ENCODE data around the gene ZNF599.
A peak's percentile ranks its signal among the peaks of the same experiment; 100 is the strongest.

ZNF599 gene

DNA sequence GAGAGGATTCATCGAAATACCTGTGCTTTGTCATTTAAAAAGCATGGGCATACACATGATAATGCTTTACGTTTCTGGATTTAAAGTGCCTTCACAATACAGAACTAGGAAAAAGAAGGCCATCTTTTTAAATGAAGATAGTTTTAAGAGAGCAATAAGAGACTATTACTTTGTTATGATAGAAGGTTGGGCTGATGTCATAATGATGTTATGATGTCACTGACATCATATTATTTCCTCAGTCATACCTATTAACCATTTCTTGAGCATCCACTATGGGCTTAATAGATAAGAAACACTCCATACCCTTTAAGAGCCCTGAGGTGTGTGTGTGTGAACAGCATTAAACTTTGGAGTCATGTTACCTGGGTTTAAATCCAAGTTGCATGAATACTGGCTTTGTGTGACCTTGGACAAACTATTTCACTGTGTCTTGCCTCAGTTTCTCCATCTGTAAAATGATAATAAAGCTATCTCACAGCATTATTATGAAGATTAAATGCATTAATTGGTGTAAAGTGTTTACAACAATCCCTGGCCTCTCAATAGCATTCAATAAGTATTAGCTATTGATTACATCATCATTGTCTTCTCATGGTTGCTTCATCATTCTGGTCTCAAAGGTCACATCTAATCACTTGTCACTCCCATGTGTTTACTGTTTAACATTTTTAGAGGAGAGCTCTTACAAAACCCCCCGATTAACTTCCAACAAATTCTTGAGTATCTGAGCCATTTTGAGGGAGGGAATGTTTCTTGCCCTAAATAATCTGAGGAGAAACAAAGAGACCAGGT lies 27.9 kb downstream of the ZNF599 start:
- DNase-seq (ENCODE audit: low spot score): no peak

DNA sequence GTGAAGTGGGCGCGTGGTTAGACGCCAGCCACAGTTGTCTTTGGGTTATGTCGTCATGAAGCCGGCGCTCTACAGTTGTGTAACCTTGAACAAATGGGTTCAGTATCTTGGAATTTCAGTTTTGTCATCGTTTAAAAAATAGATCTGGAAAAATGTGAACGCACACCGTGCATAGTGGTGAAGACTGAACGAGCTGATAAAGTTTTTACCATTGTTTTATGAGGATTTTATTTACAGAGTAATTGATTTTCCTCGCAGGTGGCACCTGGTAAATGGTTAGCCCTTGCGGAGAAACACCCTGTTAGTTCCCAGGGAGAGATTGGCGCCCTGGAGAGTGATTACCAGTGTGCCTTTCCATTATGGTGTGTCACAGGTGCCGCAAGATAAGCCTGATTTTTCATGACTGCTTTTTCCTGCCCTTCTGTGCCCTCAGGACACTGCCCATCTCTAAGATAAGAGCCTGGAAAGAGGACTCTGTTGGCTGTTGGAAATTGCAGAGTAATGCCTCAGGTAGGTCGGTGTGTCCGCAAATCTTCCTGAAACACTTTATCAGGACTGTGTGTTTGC lies 38.4 kb downstream of the ZNF599 start:
- no peak for DNase-seq (ENCODE audit: low spot score)

DNA sequence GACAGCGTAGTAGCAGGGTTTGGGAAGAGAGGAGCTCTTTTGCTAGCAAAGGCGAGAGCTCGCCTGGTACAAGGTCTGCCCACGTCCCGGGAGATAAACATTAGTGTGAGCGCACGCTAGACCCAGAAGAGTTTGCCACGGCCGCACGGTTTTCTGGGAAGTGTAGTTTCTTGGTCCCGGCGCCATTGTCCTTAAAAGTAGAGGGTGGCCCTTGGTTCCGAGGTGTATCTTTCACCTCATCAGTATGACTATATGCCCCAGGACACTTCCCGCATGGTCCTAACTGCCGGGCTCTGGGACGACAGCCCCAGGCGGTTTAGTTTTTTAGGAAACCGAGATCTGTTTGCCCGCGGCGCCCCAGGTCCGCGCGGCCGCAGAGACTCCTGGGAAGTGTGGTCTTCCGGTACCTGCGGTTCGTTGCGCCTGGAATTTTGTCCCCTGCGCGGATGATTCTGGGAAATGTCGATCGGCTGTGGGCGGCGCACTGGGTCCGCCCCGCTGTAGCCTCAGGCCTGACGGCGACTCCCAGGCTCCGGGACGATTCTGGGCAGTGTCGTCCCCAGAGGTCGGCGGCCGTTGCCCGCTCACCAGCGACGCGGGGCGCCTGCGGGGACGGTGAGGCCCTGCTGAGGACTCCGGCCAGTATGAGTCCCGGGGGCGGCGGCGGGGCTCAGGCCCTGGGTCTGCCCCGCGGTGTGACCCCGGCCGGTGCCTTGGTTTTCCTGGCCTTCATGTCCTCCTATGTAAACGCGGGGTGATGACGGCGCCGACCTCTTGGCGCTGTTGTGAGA lies 39.1 kb downstream of the ZNF599 start, which contains the start of gene ZNF181:
ZNF181 (plus strand) TSS at position 498 of the 791 bp plus-strand sequence. CDS start 795 bp downstream, outside the sequence.
- DNase-seq (ENCODE audit: low spot score): peak; percentile 94

DNA sequence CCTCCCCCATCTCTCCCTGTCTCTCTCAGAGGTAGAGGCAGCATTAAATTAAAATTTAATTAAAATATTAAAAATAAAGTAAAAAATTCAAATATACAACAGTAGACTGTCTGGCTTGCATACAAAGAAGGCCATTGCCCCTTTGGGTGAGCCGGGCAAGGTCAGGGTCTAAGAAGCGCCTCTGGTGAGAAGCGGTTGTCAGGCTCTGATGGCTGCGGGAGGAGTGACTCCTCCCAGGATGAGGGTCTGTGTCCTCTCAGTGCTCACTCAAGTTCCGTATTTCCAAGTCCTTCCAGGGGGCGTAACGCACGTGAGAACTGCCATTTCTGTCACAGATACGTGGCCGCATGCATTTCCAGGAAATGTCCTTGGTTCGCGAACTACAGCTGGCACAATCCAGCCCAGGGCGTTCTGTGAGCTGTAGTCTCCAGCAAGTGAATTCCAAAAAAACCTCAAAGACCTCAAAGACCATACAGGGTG lies 39.7 kb downstream of the ZNF599 start:
- DNase-seq (ENCODE audit: low spot score): no peak

DNA sequence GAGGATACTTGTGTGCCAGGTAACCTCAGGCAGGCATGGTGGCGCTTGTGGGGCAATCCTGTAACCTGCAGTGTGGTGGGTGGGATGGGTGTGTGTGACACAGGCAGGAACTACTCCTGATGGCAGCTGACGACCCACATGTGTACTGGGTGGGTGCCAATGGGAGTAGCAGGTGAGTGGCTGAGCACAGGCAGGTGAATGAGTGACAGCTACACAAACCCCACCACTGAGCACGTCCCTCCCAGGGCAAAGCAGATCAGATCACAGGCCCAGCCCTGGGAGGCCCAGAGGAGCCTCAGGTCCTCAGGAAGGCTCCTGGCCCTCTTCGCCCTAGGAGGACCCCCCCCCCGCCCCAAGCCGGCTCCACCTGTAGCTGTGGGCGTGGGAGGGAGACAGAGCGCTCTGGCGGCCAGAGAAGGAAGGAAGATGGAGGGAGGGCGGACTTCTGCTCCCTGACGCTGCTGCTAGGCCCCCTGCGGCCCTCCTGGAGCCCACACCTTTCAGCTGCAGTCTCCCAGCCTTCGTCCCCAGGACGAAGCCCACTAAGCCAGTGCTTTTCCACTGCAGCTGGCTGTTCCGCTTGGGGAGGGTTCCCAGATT lies 40.3 kb downstream of the ZNF599 start:
- peak; percentile 0 for DNase-seq (ENCODE audit: low spot score)

DNA sequence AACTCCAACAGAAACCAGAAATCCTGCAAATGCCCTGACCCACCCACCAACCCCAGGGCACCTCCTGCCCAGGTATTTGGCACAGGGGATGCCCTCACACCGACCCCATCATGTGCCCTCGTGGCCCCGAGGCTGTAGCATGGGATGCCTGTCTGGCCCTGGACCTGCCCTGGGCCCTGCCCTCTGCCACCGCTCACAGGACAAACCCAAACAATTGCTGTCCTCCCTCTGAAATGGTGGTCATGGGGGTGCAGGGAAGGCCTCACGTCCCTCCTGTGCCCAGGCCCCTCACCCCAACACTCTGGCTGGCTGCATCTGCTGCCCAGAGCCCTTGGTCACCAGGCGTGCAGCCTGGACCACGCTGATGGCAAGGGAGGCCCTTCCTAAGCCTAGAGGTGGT lies 41.1 kb downstream of the ZNF599 start:
- no peak for DNase-seq (ENCODE audit: low spot score)

DNA sequence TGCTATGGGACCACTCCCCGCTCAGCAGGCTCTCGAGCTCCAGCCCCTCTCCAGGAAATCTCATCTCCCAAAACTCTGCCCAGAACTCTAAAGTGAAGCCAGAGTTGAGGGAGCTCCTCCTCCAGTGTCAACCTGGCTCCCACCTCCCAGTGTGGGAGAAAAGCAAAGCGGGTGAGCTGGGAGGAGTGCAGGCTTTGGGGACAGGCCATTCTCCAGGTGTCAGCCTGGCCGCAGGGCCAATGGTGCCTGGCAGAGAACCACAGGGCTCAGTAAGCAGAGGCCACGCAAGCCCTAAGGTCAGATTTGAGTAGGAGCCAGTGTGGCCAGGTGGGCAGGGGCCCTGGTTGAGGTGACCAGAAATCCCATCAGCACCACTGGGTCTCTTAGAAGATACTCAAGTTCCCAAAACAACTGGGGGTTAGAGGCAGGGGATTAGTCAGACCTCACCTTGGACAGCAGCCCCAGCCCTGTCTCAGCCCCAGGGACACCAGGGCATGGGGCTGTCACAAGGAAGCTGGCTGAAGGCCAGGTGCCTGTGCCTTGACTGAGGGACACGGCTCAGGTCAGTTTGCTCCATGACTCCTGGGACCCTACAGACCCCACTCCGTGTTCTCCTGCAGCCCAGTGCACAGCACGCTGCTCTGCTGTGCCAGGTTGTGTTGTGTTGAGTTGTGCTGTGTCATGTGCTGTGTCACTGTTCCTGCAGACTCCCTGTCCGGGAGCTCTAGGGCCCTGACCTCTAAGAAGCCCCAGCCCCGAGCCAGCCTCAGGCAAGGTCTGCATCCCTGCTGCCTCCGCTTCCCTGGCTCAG lies 41.8 kb downstream of the ZNF599 start:
- no peak for DNase-seq (ENCODE audit: low spot score)

DNA sequence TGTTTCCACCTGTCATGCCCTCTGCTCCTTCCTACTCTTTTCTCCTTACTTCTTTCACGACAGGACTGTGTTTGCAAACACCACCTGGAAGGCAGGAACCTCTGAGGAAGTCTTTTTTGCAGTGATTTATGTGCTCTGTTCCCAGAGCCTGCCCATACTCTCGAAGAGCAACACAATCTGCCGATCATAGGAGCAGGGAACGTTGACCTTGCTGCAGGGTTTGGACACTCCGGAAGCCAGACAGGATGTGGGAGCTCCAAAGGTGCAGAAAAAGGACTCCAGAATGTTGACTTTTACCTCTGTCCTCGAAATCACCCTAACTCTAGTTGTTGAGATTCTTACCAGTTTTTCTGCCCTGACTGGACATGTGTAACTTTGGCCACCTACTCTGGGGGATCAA lies 47.6 kb downstream of the ZNF599 start:
- no peak for DNase-seq (ENCODE audit: low spot score)

DNA sequence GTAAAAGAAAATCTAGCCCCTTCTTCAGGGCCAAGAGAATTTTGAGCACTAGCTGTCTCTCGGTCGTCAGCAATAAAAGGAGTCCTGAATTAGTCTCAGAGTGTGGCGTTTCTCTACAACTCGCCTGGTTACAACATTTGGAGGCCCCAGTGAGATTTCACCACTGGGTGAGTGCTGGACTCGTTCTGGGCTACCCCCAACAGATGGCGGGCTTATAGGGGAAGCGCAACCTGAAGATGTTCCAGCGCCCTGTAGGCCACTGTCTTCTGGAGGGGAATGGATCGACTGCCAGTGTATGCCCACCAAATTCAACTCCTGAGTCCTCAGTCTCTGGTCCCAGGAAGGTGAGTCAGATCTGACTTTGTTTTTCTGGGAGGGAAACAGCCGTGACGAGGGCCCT lies 50.7 kb downstream of the ZNF599 start:
- DNase-seq (ENCODE audit: low spot score): no peak

DNA sequence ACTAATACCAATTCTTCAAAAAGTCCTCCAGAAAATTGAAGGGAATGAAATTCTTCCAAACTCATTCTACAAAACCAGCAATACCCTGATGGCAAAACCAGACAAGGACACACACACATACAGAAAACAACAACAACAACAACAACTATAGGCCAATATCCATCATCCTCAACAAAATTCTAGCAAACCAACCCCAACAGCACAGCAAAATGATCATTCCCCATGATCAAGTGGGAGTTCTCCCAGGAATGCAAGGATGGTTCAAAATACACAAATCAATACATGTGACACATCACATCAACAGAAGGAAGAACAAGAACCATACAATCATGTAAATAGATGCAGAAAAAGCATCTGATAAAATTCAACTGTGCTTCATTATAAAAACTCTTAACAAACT lies 57.7 kb downstream of the ZNF599 start:
- DNase-seq (ENCODE audit: low spot score): no peak

DNA sequence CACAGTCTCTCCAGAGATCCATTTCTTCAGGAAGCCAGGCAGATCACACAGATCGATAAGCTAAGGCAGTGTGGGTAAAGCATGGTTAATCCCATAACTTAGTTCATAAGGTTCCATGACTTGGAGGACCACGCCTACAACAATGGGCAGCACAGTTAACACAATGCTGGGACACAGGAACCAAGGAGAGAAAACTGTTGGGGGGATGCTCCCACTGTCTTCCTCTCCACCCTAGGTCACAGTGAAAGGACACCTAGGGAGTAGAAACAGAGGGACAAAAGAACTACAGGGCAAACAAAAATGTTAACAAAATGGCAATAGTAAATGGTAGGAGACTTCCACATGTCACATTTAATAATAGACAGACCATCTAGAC lies 59.8 kb downstream of the ZNF599 start:
- peak; percentile 1 for DNase-seq (ENCODE audit: low spot score)

DNA sequence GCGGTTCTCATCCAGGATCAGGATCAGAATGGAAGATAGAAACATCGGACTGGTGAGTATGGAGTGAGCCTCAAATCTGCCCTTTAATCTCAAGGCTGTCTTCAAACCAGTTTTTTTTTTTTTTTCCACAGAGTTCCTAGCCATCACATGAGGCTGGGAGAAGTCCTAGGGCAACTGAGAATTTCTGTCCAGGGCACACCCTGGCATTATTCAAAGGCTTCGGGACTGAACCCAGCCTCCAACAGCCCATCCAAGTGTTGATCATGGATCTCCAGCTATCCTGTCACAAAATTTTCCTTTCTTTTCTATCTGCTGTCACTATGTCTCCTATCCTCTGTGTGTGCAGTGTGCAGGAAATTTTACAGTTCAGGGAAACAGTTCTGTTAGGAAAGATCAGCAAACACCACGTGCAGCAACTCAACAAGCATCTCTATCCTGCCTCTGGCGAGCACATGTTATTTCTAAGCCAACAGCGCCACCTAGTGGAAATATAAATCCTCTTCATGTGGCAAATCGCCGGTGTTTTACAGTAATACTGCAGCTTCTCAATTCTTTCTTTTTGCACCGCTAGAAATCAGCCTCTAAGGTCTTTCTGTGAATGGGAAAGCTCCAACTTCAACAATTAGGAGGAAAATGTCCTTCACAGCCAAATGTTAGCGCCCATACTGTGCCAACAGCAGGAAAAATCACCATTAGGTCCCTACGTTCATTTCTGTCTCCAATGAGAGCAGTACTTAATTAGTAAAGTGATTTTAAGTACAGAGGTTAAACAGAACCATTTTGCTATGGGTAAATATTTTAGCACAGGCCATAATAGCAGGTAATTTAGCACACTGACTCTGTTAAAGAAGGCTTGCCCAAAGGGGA lies 60.4 kb downstream of the ZNF599 start:
- peak; percentile 78 for DNase-seq (ENCODE audit: low spot score)

DNA sequence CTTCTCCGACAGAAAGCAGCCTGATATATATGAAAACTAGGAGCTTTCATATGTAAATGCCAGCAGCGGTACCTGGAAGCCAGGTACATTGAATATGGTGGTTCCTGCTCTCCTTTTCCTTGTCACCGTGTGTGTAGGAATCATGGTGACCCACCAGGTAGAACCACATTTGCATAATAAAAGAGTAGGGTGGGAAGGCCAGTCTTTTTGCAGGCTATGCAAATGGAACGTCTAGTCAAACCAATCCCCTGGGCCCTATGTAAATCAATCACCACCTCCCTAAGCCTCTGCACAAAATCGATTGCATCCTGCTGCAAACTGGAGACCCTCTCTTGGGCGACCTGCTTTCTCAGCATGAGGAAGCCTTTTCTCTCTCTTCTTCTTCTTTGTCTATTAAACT lies 61.1 kb downstream of the ZNF599 start:
- no peak for DNase-seq (ENCODE audit: low spot score)

All from cerebellar cortex (tissue), 1 donor.